Measurements from ENCODE around the gene HSP90AB1. TPM values are rescaled to one million over a fixed set of nuclear protein-coding genes. Genes with fewer than 3 reads are reported as not detected.

Gene HSP90AB1
- total RNA-seq, 1 donor from 2014 or later, result 508 TPM

GRCh38 chr6:44297063-44298038 is 50.5 kb downstream of the HSP90AB1 start:
- Mint-ChIP-seq H3K4me1 (ENCODE audit: low read depth) (peaks cover 6% of the 10 kb centered on the region), H3K4me3 (ENCODE audit: unreplicated experiment) (peak overlapping the region; percentile 62), H3K9me3 (ENCODE audit: low read depth) (no peaks in the 10 kb centered on the region), H3K36me3 (ENCODE audit: low read depth) (peaks cover 22% of the 10 kb centered on the region), H3K27me3 (ENCODE audit: low read depth) (peaks cover 45% of the 10 kb centered on the region), H3K27ac (ENCODE audit: unreplicated experiment) (no peak overlapping the region)
- DNase-seq (ENCODE audit: low spot score), result no peak
- TF ChIP-seq CTCF (IDR thresholded peaks at IDR 0.05), result no peak

GRCh38 chr6:44298055-44298803 is 51.3 kb downstream of the HSP90AB1 start:
- peak overlapping the region; percentile 62 for H3K4me3 Mint-ChIP-seq (ENCODE audit: unreplicated experiment)
- no peak for DNase-seq (ENCODE audit: low spot score)
- H3K27ac Mint-ChIP-seq (ENCODE audit: unreplicated experiment), result no peak overlapping the region
- H3K27me3 Mint-ChIP-seq (ENCODE audit: low read depth), result peaks cover 38% of the 10 kb centered on the region
- no peaks in the 10 kb centered on the region for H3K9me3 Mint-ChIP-seq (ENCODE audit: low read depth)
- peaks cover 6% of the 10 kb centered on the region for H3K4me1 Mint-ChIP-seq (ENCODE audit: low read depth)
- peaks cover 24% of the 10 kb centered on the region for H3K36me3 Mint-ChIP-seq (ENCODE audit: low read depth)
- no peak for TF ChIP-seq CTCF (IDR thresholded peaks at IDR 0.05)

- DNase-seq (ENCODE audit: low spot score), result no peak
- Mint-ChIP-seq H3K27me3 (ENCODE audit: low read depth) (peaks cover 35% of the 10 kb centered on the region), H3K4me1 (ENCODE audit: low read depth) (peaks cover 6% of the 10 kb centered on the region), H3K36me3 (ENCODE audit: low read depth) (peaks cover 26% of the 10 kb centered on the region), H3K27ac (ENCODE audit: unreplicated experiment) (no peak overlapping the region), H3K9me3 (ENCODE audit: low read depth) (no peaks in the 10 kb centered on the region), H3K4me3 (ENCODE audit: unreplicated experiment) (no peak overlapping the region)
- no peak for TF ChIP-seq CTCF (IDR thresholded peaks at IDR 0.05)
Observed at GRCh38 chr6:44298864-44299263, 52.0 kb downstream of the HSP90AB1 start.

- no peak overlapping the region for H3K4me3 Mint-ChIP-seq (ENCODE audit: unreplicated experiment)
- peaks cover 28% of the 10 kb centered on the region for H3K36me3 Mint-ChIP-seq (ENCODE audit: low read depth)
Observed at GRCh38 chr6:44300292-44300823, 53.5 kb downstream of the HSP90AB1 start.

More at GRCh38 chr6:44300292-44300823, 53.5 kb downstream of the HSP90AB1 start:
- Mint-ChIP-seq H3K4me1 (ENCODE audit: low read depth) (peaks cover 6% of the 10 kb centered on the region), H3K9me3 (ENCODE audit: low read depth) (no peaks in the 10 kb centered on the region), H3K27ac (ENCODE audit: unreplicated experiment) (no peak overlapping the region), H3K27me3 (ENCODE audit: low read depth) (peaks cover 25% of the 10 kb centered on the region)
- DNase-seq (ENCODE audit: low spot score), result peak; percentile 84
- TF ChIP-seq CTCF (IDR thresholded peaks at IDR 0.05), result no peak
